RWPE2 (cell line): ENCODE data around the gene TKFC.
A peak's percentile ranks its signal among the peaks of the same experiment; 100 is the strongest.

Experiments
- ATAC-seq: fragments of 200-7000 bp; cut with Tn5 transposase; 3 replicates; pipeline ENCODE4 v1.9.1; 2021; ENCODE audit warnings: low read depth
- DNase-seq: peaks from one replicate; pipeline ENCODE4 v3.0.0-alpha.2; 2020; ENCODE audit warnings: low spot score
- H3K27ac ChIP-seq: fragments of 450-650 bp; 2 replicates; pipeline ENCODE4 v1.5.1; 2017; ENCODE audit warnings: mild to moderate bottlenecking; ENCODE audit not compliant: poor library complexity, severe bottlenecking
- H3K27me3 ChIP-seq: fragments of 250-450 bp; sonication (Bioruptor Pico); 2 replicates; pipeline ENCODE4 v1.5.1; 2021; ENCODE audit warnings: mild to moderate bottlenecking, moderate library complexity; ENCODE audit not compliant: insufficient read depth, poor library complexity, severe bottlenecking
- H3K36me3 ChIP-seq: fragments of 250-450 bp; sonication (Bioruptor Pico); 2 replicates; pipeline ENCODE4 v1.5.1; 2020; ENCODE audit warnings: low read depth, mild to moderate bottlenecking, moderate library complexity
- H3K4me1 ChIP-seq: fragments of 250-450 bp; sonication (Bioruptor Pico); 2 replicates; pipeline ENCODE4 v1.5.1; 2021; ENCODE audit warnings: mild to moderate bottlenecking, moderate library complexity; ENCODE audit not compliant: insufficient read depth, poor library complexity, severe bottlenecking
- H3K4me3 ChIP-seq: fragments of 250-450 bp; sonication (Bioruptor Pico); 2 replicates; pipeline ENCODE4 v1.5.1; 2021; ENCODE audit warnings: mild to moderate bottlenecking, moderate library complexity; ENCODE audit not compliant: severe bottlenecking
- H3K9me3 ChIP-seq: fragments of 250-450 bp; sonication (Bioruptor Pico); 2 replicates; pipeline ENCODE4 v1.5.1; 2021; ENCODE audit warnings: mild to moderate bottlenecking, moderate library complexity; ENCODE audit not compliant: severe bottlenecking
- TF ChIP-seq, protein P1 (sequence below): fragments of 450-650 bp; IDR thresholded peaks from one replicate; pipeline ENCODE4 v1.5.1; 2017; ENCODE audit warnings: mild to moderate bottlenecking, moderate library complexity; ENCODE audit not compliant: poor library complexity, severe bottlenecking

The TKFC gene, protein sequence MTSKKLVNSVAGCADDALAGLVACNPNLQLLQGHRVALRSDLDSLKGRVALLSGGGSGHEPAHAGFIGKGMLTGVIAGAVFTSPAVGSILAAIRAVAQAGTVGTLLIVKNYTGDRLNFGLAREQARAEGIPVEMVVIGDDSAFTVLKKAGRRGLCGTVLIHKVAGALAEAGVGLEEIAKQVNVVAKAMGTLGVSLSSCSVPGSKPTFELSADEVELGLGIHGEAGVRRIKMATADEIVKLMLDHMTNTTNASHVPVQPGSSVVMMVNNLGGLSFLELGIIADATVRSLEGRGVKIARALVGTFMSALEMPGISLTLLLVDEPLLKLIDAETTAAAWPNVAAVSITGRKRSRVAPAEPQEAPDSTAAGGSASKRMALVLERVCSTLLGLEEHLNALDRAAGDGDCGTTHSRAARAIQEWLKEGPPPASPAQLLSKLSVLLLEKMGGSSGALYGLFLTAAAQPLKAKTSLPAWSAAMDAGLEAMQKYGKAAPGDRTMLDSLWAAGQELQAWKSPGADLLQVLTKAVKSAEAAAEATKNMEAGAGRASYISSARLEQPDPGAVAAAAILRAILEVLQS

DNA sequence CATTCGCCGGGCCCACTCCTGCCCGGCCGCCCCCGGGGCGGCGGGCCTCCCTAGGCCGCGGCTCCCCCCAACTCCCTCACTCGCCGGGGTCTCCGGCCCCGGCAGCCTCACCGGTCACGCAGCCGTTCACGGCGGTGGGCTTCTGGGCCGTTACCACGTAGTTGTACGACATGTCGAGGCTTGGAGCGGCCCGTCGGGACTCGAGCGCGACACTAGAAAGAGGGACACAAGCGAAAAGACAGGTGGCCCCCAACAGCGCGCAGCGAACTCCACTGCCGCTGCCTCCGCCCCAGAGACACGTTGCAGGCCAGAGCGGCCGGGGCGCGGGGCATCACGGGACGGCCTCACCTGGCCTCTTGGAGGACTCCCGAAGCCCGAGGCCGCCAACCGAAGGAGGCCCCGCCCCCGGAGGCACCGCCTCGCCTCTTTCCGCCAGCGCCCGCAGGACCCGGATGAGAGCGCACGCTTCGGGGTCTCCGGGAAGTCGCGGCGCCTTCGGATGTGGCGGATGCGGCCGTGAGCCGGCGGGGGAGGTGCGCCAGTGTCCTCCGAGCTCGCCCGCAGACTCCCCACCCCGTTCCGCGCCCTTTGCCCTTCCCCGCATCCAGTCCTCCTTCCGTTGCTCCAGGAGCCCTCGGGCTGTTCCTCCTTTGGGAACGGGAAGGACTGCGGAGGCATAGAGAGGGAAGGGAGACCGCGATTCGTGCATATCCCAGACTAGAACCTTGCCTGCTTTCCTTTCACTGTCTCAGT, at the start of gene TKFC, which contains the start of gene DDB1:
Gene TKFC (plus strand): TSS at position 432 of the 753 bp plus-strand sequence. CDS start 1,501 bp downstream, outside the sequence.
Gene DDB1 (minus strand): TSS at position 309 of the 753 bp plus-strand sequence. CDS start 137 bp downstream, at position 172.
- H3K9me3 ChIP-seq, result no peaks in the 10 kb centered on the region
- TF ChIP-seq, protein P1, sequence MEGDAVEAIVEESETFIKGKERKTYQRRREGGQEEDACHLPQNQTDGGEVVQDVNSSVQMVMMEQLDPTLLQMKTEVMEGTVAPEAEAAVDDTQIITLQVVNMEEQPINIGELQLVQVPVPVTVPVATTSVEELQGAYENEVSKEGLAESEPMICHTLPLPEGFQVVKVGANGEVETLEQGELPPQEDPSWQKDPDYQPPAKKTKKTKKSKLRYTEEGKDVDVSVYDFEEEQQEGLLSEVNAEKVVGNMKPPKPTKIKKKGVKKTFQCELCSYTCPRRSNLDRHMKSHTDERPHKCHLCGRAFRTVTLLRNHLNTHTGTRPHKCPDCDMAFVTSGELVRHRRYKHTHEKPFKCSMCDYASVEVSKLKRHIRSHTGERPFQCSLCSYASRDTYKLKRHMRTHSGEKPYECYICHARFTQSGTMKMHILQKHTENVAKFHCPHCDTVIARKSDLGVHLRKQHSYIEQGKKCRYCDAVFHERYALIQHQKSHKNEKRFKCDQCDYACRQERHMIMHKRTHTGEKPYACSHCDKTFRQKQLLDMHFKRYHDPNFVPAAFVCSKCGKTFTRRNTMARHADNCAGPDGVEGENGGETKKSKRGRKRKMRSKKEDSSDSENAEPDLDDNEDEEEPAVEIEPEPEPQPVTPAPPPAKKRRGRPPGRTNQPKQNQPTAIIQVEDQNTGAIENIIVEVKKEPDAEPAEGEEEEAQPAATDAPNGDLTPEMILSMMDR, result no peak
- peaks cover 32% of the 10 kb centered on the region for H3K36me3 ChIP-seq
- H3K4me1 ChIP-seq, result peaks cover 16% of the 10 kb centered on the region
- DNase-seq (peak; percentile 96), ATAC-seq (peak; percentile 90)
- H3K4me3 ChIP-seq, result peak within 1 kb of the TSS; percentile 90
- peak within 1 kb of the TSS; percentile 52 for H3K27ac ChIP-seq
- no peaks in the 10 kb centered on the region for H3K27me3 ChIP-seq

DNA sequence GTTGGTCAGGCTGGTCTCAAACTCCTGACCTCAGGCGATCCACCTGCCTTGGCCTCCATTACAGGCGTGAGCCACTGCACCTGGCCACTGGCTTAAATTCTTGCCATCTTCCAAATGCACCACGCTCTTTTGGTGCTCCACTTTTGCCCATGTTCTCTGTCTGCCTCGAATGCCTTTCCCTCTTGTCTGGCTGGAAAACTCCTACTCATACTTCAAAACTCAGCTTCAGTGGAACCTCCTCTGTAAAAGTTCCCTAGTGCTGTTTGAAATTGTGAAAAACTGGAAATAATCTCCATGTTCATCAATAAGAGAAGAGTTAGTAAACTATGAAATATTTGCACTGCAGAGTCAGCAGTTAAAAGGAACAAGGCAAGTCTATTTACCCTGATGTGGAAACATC, 49.4 kb upstream of the TKFC start:
- ATAC-seq (no peak), DNase-seq (no peak)
- no peak overlapping the region for H3K27ac ChIP-seq
- TF ChIP-seq, protein P1, result no peak
- H3K36me3 ChIP-seq, result no peaks in the 10 kb centered on the region
- peaks cover 6% of the 10 kb centered on the region for H3K4me1 ChIP-seq
- H3K9me3 ChIP-seq, result no peaks in the 10 kb centered on the region
- no peaks in the 10 kb centered on the region for H3K27me3 ChIP-seq
- no peak overlapping the region for H3K4me3 ChIP-seq

DNA sequence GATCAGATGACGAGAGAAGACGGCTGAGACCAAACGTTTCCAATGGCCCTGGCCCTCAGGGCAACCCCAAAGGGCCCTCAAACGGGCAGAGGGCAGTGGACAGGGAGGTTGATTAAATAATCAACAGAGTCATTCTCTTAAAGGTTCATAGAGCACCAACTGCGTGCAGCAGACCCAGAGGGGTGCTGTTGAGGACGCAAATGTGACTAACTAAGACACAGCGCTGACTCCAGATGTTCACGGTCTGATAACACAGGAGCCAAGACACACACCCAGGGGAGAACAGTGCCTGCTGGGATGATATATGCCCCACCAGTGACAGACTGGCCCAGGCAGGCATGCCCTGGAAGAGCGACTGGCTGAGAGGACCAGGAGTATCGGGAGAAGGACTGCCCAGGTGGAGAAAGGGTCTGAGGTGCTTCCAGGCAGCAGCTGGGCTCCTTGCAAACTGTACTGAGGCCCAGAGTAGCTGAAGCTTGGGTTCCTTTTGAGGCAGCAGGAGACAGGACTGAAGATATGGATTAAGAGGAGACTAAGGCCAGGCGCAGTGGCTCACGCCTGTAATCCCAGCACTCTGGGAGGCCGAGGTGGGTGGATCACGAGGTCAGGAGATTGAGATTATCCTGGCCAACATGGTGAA, 45.6 kb upstream of the TKFC start:
- Histone ChIP-seq H3K27me3 (no peaks in the 10 kb centered on the region), H3K27ac (no peak overlapping the region), H3K9me3 (no peaks in the 10 kb centered on the region), H3K4me1 (no peaks in the 10 kb centered on the region), H3K4me3 (no peak overlapping the region), H3K36me3 (no peaks in the 10 kb centered on the region)
- DNase-seq, result no peak
- TF ChIP-seq, protein P1, result no peak
- no peak for ATAC-seq

GRCh38 chr11:61290905-61291690, 41.9 kb upstream of the TKFC start:
- DNase-seq (no peak), ATAC-seq (no peak)
- no peak overlapping the region for H3K4me3 ChIP-seq
- H3K4me1 ChIP-seq, result no peaks in the 10 kb centered on the region
- no peaks in the 10 kb centered on the region for H3K9me3 ChIP-seq
- no peak overlapping the region for H3K27ac ChIP-seq
- peaks cover 11% of the 10 kb centered on the region for H3K27me3 ChIP-seq
- no peaks in the 10 kb centered on the region for H3K36me3 ChIP-seq
- TF ChIP-seq, protein P1, result peak; percentile 8
